H1 (cell line): ENCODE data around the gene ADIPOR1. TPM values are rescaled to one million over a fixed set of nuclear protein-coding genes. Genes with fewer than 3 reads are reported as not detected.

Experiments used
- CTCF ChIA-PET: fragments of 300-600 bp; sonication (Branson Sonifier 250); formaldehyde crosslinking; loops from one replicate; lab custom pipeline; 2021; ENCODE audit not compliant: partially characterized antibody; lab: Charles Lee
- POLR2A ChIA-PET: fragments of 300-600 bp; sonication (Branson Sonifier 250); formaldehyde crosslinking; loops from one replicate; lab custom pipeline; 2021; ENCODE audit warnings: inconsistent platforms; ENCODE audit not compliant: partially characterized antibody; lab: Charles Lee
- DNase-seq, 2 experiments: peaks; one replicate each; pipeline versions ENCODE4 v3.0.0 to v3.0.0-alpha.2; 2010 to 2022; ENCODE audit warnings: low spot score in 2 of 2, low read depth in 1 of 2, mixed read lengths in 1 of 2
- FAIRE-seq: peaks from 2 replicates; lab custom pipeline; 2011; peaks lifted over from hg19 to GRCh38; lab: Jason Lieb, UNC
- H2AFZ ChIP-seq: 2 replicates; pipeline ENCODE4 v1.8.1; 2012; ENCODE audit warnings: low read length, inconsistent platforms
- H2AK5ac ChIP-seq: 2 replicates; pipeline ENCODE4 v1.6.1; 2013; ENCODE audit warnings: low read depth, low read length
- H2BK120ac ChIP-seq: replicated peaks from 2 replicates; pipeline ENCODE3; 2013; ENCODE audit warnings: low read depth, low read length, inconsistent platforms
- H2BK12ac ChIP-seq: 2 replicates; pipeline ENCODE4 v1.6.1; 2013; ENCODE audit warnings: low read depth, low read length
- H2BK15ac ChIP-seq: 2 replicates; pipeline ENCODE4 v1.6.1; 2013; ENCODE audit warnings: low read length
- H2BK20ac ChIP-seq: 2 replicates; pipeline ENCODE4 v1.6.1; 2013; ENCODE audit warnings: low read length
- H2BK5ac ChIP-seq: 2 replicates; pipeline ENCODE4 v1.6.1; 2013; ENCODE audit warnings: low read depth, low read length
- H3K14ac ChIP-seq: 2 replicates; pipeline ENCODE4 v1.6.1; 2013; ENCODE audit warnings: inconsistent platforms; ENCODE audit not compliant: insufficient read length
- H3K18ac ChIP-seq: 2 replicates; pipeline ENCODE4 v1.6.1; 2013; ENCODE audit warnings: low read length; ENCODE audit errors: extremely low read depth
- H3K23ac ChIP-seq: 2 replicates; pipeline ENCODE4 v1.6.1; 2013; ENCODE audit warnings: inconsistent platforms; ENCODE audit not compliant: insufficient read length
- H3K23me2 ChIP-seq: 2 replicates; pipeline ENCODE4 v1.6.1; 2013; ENCODE audit warnings: low read depth, low read length
- H3K27ac ChIP-seq: 2 replicates; pipeline ENCODE4 v1.6.1; 2011; ENCODE audit warnings: low read depth, low read length, inconsistent platforms
- H3K27me3 ChIP-seq, 4 experiments: replicated peaks in 1 of 4; 1 replicate in 1 of 4; 2 replicates in 3 of 4; pipeline versions ENCODE4 v1.6.1 to v1.8.1; 2011 to 2013; ENCODE audit warnings: low read length in 3 of 4, mild to moderate bottlenecking in 3 of 4, inconsistent platforms in 2 of 4, mixed read lengths in 2 of 4, moderate library complexity in 1 of 4; ENCODE audit not compliant: control insufficient read depth in 3 of 4, insufficient read depth in 3 of 4; ENCODE audit errors: extremely low read depth in 1 of 4
- H3K36me3 ChIP-seq, 4 experiments: 2 replicates each; pipeline versions ENCODE4 v1.6.1 to v1.8.1; 2011 to 2013; ENCODE audit warnings: mild to moderate bottlenecking in 4 of 4, low read length in 3 of 4, moderate library complexity in 2 of 4, control low read depth in 1 of 4, inconsistent platforms in 1 of 4; ENCODE audit not compliant: insufficient read depth in 4 of 4, control insufficient read depth in 2 of 4
- H3K4ac ChIP-seq: replicated peaks from 2 replicates; pipeline ENCODE3; 2013; ENCODE audit warnings: low read length, low read depth, mixed read lengths, inconsistent platforms; ENCODE audit not compliant: insufficient read length
- H3K4me1 ChIP-seq, 4 experiments: replicated peaks in 1 of 4; 1 replicate in 1 of 4; 2 replicates in 3 of 4; pipeline versions ENCODE4 v1.6.1 to v1.8.1; 2011 to 2013; ENCODE audit warnings: low read length in 3 of 4, inconsistent platforms in 2 of 4, mixed read lengths in 1 of 4; ENCODE audit not compliant: insufficient read depth in 4 of 4, control insufficient read depth in 3 of 4
- H3K4me2 ChIP-seq, 2 experiments: 2 replicates each; pipeline versions ENCODE4 v1.6.1 to v1.8.1; 2011 to 2013; ENCODE audit warnings: low read depth in 2 of 2, low read length in 2 of 2, control low read depth in 1 of 2, inconsistent platforms in 1 of 2, mild to moderate bottlenecking in 1 of 2; ENCODE audit not compliant: insufficient read depth in 1 of 2
- H3K4me3 ChIP-seq, 4 experiments: fragments of 200-600, 300-600 bp in 1 of 4; sonication (generic), shearing (Covaris generic), sonication (Bioruptor Twin) in 1 of 4; 2 replicates each; pipeline versions ENCODE4 v1.5.1 to v1.8.1; 2011 to 2016; ENCODE audit warnings: low read length in 4 of 4, low read depth in 3 of 4, control low read depth in 2 of 4, inconsistent platforms in 2 of 4, mild to moderate bottlenecking in 2 of 4, mixed read lengths in 1 of 4, moderate library complexity in 1 of 4; ENCODE audit not compliant: insufficient read depth in 2 of 4; ENCODE audit errors: extremely low read depth in 1 of 4
- H3K56ac ChIP-seq: replicated peaks from 2 replicates; pipeline ENCODE3; 2013; ENCODE audit warnings: low read depth, mild to moderate bottlenecking, mixed read lengths, low read length, inconsistent platforms; ENCODE audit not compliant: insufficient read length
- H3K79me1 ChIP-seq: 2 replicates; pipeline ENCODE4 v1.6.1; 2013; ENCODE audit warnings: low read depth, low read length, control low read depth
- H3K79me2 ChIP-seq, 2 experiments: 2 replicates each; pipeline versions ENCODE4 v1.6.1 to v1.8.1; 2012 to 2013; ENCODE audit warnings: low read length in 2 of 2, mild to moderate bottlenecking in 2 of 2, inconsistent platforms in 1 of 2; ENCODE audit not compliant: insufficient read depth in 2 of 2, control insufficient read depth in 1 of 2
- H3K9ac ChIP-seq, 4 experiments: replicated peaks in 1 of 4; 1 replicate in 1 of 4; 2 replicates in 3 of 4; pipeline versions ENCODE4 v1.6.1 to v1.8.1; 2011 to 2013; ENCODE audit warnings: low read depth in 3 of 4, low read length in 3 of 4, control low read depth in 2 of 4, mild to moderate bottlenecking in 2 of 4, moderate library complexity in 2 of 4, inconsistent platforms in 1 of 4; ENCODE audit errors: extremely low read depth in 1 of 4
- H3K9me3 ChIP-seq, 2 experiments: 2 replicates each; pipeline versions ENCODE4 v1.6.1 to v1.8.1; 2012 to 2013; ENCODE audit warnings: mild to moderate bottlenecking in 2 of 2, moderate library complexity in 2 of 2, control low read depth in 1 of 2, inconsistent platforms in 1 of 2, low read depth in 1 of 2, low read length in 1 of 2, mixed read lengths in 1 of 2; ENCODE audit not compliant: insufficient read depth in 2 of 2
- H4K20me1 ChIP-seq, 2 experiments: replicated peaks in 1 of 2; 2 replicates each; pipeline versions ENCODE3 to v1.8.1; 2011 to 2013; ENCODE audit warnings: inconsistent platforms in 2 of 2, low read length in 2 of 2, mild to moderate bottlenecking in 1 of 2; ENCODE audit not compliant: insufficient read depth in 2 of 2, control insufficient read depth in 1 of 2
- H4K5ac ChIP-seq: 2 replicates; pipeline ENCODE4 v1.6.1; 2013; ENCODE audit warnings: low read length, low read depth, mixed read lengths, inconsistent platforms; ENCODE audit not compliant: insufficient read length
- H4K8ac ChIP-seq: 2 replicates; pipeline ENCODE4 v1.8.0; 2013; ENCODE audit warnings: mild to moderate bottlenecking, moderate library complexity, low read length, inconsistent platforms; ENCODE audit not compliant: insufficient read depth; ENCODE audit errors: extremely low read depth
- H4K91ac ChIP-seq: replicated peaks from 2 replicates; pipeline ENCODE3; 2013; ENCODE audit warnings: low read length, mixed read lengths, inconsistent platforms; ENCODE audit not compliant: insufficient read length
- BRCA1 ChIP-seq: IDR thresholded peaks from 2 replicates; pipeline ENCODE4 v1.6.1; 2012; ENCODE audit warnings: low read depth, low read length, improper control_type of control experiment
- CHD2 ChIP-seq: IDR thresholded peaks from 2 replicates; pipeline ENCODE4 v1.6.1; 2012; ENCODE audit warnings: low read length, improper control_type of control experiment
- CTBP2 ChIP-seq: IDR thresholded peaks from 2 replicates; pipeline ENCODE4 v1.7.0; 2011; ENCODE audit warnings: borderline replicate concordance, mild to moderate bottlenecking, moderate library complexity, mixed read lengths, low read length; ENCODE audit not compliant: insufficient read depth, insufficient read length
- E2F6 ChIP-seq: IDR thresholded peaks from 2 replicates; pipeline ENCODE4 v1.6.1; 2012; ENCODE audit warnings: inconsistent platforms
- FOSL1 ChIP-seq: IDR thresholded peaks from 2 replicates; pipeline ENCODE4 v1.6.1; 2011; ENCODE audit warnings: mild to moderate bottlenecking, low read depth, low read length, moderate library complexity; ENCODE audit not compliant: insufficient read depth
- GTF2F1 ChIP-seq: IDR thresholded peaks from 2 replicates; pipeline ENCODE4 v1.6.1; 2012; ENCODE audit warnings: low read depth, low read length, improper control_type of control experiment, borderline replicate concordance
- JUN ChIP-seq: IDR thresholded peaks from 2 replicates; pipeline ENCODE4 v1.6.1; 2011; ENCODE audit warnings: low read depth, mild to moderate bottlenecking, improper control_type of control experiment, low read length
- KDM1A ChIP-seq: fragments of 200-600, 300-600 bp; sonication (generic); IDR thresholded peaks from 2 replicates; pipeline ENCODE4 v1.7.1; 2016; ENCODE audit warnings: mild to moderate bottlenecking, low read length, borderline replicate concordance
- MAFK ChIP-seq: IDR thresholded peaks from 2 replicates; pipeline ENCODE4 v1.6.1; 2012; ENCODE audit warnings: low read depth, mild to moderate bottlenecking, improper control_type of control experiment, low read length
- POLR2A ChIP-seq, 2 experiments: IDR thresholded peaks; 1 replicate in 1 of 2; 2 replicates in 1 of 2; pipeline ENCODE4 v1.6.1; 2011; ENCODE audit warnings: low read depth in 2 of 2, low read length in 2 of 2, mild to moderate bottlenecking in 2 of 2; ENCODE audit errors: control extremely low read depth in 1 of 2
- POLR2AphosphoS5 ChIP-seq: IDR thresholded peaks from 2 replicates; pipeline ENCODE4 v1.6.1; 2011; ENCODE audit warnings: low read depth, low read length
- RBBP5 ChIP-seq: IDR thresholded peaks from 2 replicates; pipeline ENCODE4 v1.7.1; 2012; ENCODE audit warnings: low read depth, mild to moderate bottlenecking, inconsistent platforms, low read length, moderate library complexity, borderline replicate concordance
- TEAD4 ChIP-seq: IDR thresholded peaks from 2 replicates; pipeline ENCODE4 v1.6.1; 2012; ENCODE audit warnings: low read depth, low read length, inconsistent platforms, mixed read lengths
- WGBS, 2 experiments: shearing (Covaris generic) in 1 of 2; methylation state at CpG; one replicate each; pipeline versions ENCODE4 v1.1.6 to v1.1.7; 2013 to 2015; ENCODE audit warnings: low lambda C conversion rate in 2 of 2, mixed read lengths in 2 of 2, inconsistent platforms in 1 of 2, low coverage in 1 of 2, missing lambda C conversion rate in 1 of 2; ENCODE audit not compliant: insufficient replicate concordance in 2 of 2, insufficient coverage in 1 of 2, insufficient read length in 1 of 2; ENCODE audit errors: extremely low coverage in 1 of 2, missing lambda C conversion rate in 1 of 2; 5-methylcytosine and 5-hydroxymethylcytosine counted together
- polyA plus RNA-seq, 7 experiments: library from polyadenylated mRNA; depleted of rRNA in 3 of 7; stranded (reverse) in 5 of 7; unstranded in 2 of 7; fragments of >200 nt in 5 of 7; fragments of 200-250 nt in 2 of 7; gene quantifications; 1 replicate in 5 of 7; 2 replicates in 1 of 7; 4 replicates in 1 of 7; pipeline versions ENCODE4 v1.2.1 to v1.2.3, GENCODE V29; 2011 to 2013; ENCODE audit warnings: missing spikeins in 2 of 7, mixed read lengths in 2 of 7
- total RNA-seq: library from RNA; stranded (reverse); fragmentation: NEBNext Ultra II Directional; extraction: Animal tissue kit (Norgen Biotek cat#: 25700); gene quantifications from 2 replicates; pipeline ENCODE4 v1.2.1, GENCODE V29; 2021

The ADIPOR1 gene
- total and polyA plus RNA-seq, 2 of the 8 experiments (the other 6 are each of a cell fraction or from before 2014, with no cell fraction given): 69.8 to 118 TPM

GRCh38 chr1:202954057-202954745 lies 3.9 kb downstream of the ADIPOR1 start:
- FAIRE-seq: no peak
- Histone ChIP-seq H3K36me3 (peaks cover 3 to 10% (median 7%) of the 10 kb centered on the region in 4 experiments; a peak in 4 of 8 replicates), H4K8ac (no peak overlapping the region), H2BK15ac (no peak overlapping the region), H3K79me2 (peaks cover 17 to 64% of the 10 kb centered on the region in 2 experiments), H4K91ac (no peak overlapping the region), H3K18ac (no peak overlapping the region), H3K4me2 (no peak overlapping the region), H2BK12ac (no peak overlapping the region), H3K4me3 (no peak overlapping the region), H3K27me3 (no peaks in the 10 kb centered on the region), H2AK5ac (no peak overlapping the region), H2AFZ (no peak overlapping the region), H4K20me1 (peaks cover 0 to 8% of the 10 kb centered on the region in 2 experiments), H3K4ac (no peak overlapping the region), H3K9me3 (no peaks in the 10 kb centered on the region), H2BK20ac (no peak overlapping the region), H3K23me2 (peaks cover 6% of the 10 kb centered on the region), H3K23ac (no peak overlapping the region), H3K56ac (no peak overlapping the region), H4K5ac (no peak overlapping the region), H2BK5ac (no peak overlapping the region), H3K79me1 (peaks cover 2% of the 10 kb centered on the region; the same call in 1 of the 2 replicates), H3K4me1 (peaks cover 0 to 3% (median 0%) of the 10 kb centered on the region in 4 experiments; a peak in 1 of 7 replicates), H2BK120ac (no peak overlapping the region), H3K27ac (no peak overlapping the region), H3K14ac (no peak overlapping the region), H3K9ac (no peak overlapping the region)
- POLR2A ChIA-PET: interaction anchor here (0.6 to 1.8 kb wide), 6 partner anchors 8 to 473 kb away, joined by 3 to 6 read pairs (median 4); no protein-coding TSS in a partner anchor
- no peak for DNase-seq
- 88% methylated on average over 6 of the region's 6 CpGs; no CpG with 5 or more reads in 1 of the 2 experiments for WGBS, 2 experiments
- CTCF ChIA-PET: interaction anchor here (0.5 to 1.5 kb wide), 12 partner anchors 9 to 287 kb away, joined by 3 to 5 read pairs (median 4); no protein-coding TSS in a partner anchor
- TF ChIP-seq CHD2: no peak
- no peak for TF ChIP-seq E2F6
- no peak for TF ChIP-seq GTF2F1
- TF ChIP-seq TEAD4: no peak
- TF ChIP-seq MAFK: no peak
- TF ChIP-seq POLR2A (IDR thresholded peaks at IDR 0.05; ENCODE audit: control extremely low read depth in 1 of 2, low read depth in 2 of 2, low read length in 2 of 2): no peak
- no peak for TF ChIP-seq BRCA1
- TF ChIP-seq CTBP2: no peak
- no peak for TF ChIP-seq FOSL1
- TF ChIP-seq POLR2AphosphoS5: no peak
- TF ChIP-seq JUN: no peak
- TF ChIP-seq KDM1A: no peak
- TF ChIP-seq RBBP5: no peak
